Esophagus squamous epithelium (tissue), 5 donors: ENCODE results near the gene TSSK2. TPM values are rescaled to one million over a fixed set of nuclear protein-coding genes. Genes with fewer than 3 reads are reported as not detected.

Source experiments
- DNase-seq: peaks from one replicate; lab custom pipeline; 2025; lab: John Stamatoyannopoulos, UW
- H3K27ac ChIP-seq, 4 donors: fragments of 200-600 bp; sonication (generic); one replicate each; pipeline ENCODE4 v1.5.1; 2016 to 2019; ENCODE audit warnings: mild to moderate bottlenecking in 1 of 4
- H3K27me3 ChIP-seq, 4 donors: fragments of 200-600 bp; sonication (generic); 1 replicate in 3 of 4; 2 replicates in 1 of 4; pipeline versions ENCODE4 v1.5.1 to v1.6.0; 2017 to 2021; ENCODE audit warnings: antibody characterized with exemption in 1 of 4
- H3K36me3 ChIP-seq, 3 donors: fragments of 200-600 bp; sonication (generic); one replicate each; pipeline ENCODE4 v1.5.1; 2016 to 2019
- H3K4me1 ChIP-seq, 3 donors: fragments of 200-600 bp; sonication (generic); one replicate each; pipeline ENCODE4 v1.5.1; 2017 to 2019
- H3K4me3 ChIP-seq, 4 donors: fragments of 200-600 bp; sonication (generic); 1 replicate in 3 of 4; 2 replicates in 1 of 4; pipeline ENCODE4 v1.5.1; 2016 to 2019; ENCODE audit warnings: mild to moderate bottlenecking in 2 of 4, moderate library complexity in 1 of 4
- H3K9me3 ChIP-seq, 3 donors: fragments of 200-600 bp; sonication (generic); one replicate each; pipeline ENCODE4 v1.5.1; 2016 to 2019
- CTCF ChIP-seq, 6 experiments: fragments of 450-650 bp in 4 of 6; fragments of 200-600 bp in 2 of 6; sonication (generic) in 2 of 6; IDR thresholded peaks; one replicate each; pipeline ENCODE4 v1.5.1; 2016 to 2019; ENCODE audit warnings: antibody characterized with exemption in 6 of 6, mild to moderate bottlenecking in 4 of 6, moderate library complexity in 4 of 6
- POLR2A ChIP-seq, 4 donors: fragments of 450-650 bp; IDR thresholded peaks; one replicate each; pipeline ENCODE4 v1.6.1; 2017; ENCODE audit warnings: antibody characterized with exemption in 4 of 4, mild to moderate bottlenecking in 4 of 4, moderate library complexity in 3 of 4
- WGBS, 2 donors: methylation state at CpG; one replicate each; pipeline ENCODE4 v1.1.5; 2018; 5-methylcytosine and 5-hydroxymethylcytosine counted together
- intact Hi-C: fragments of 100-400 bp; cut with DNase I; formaldehyde crosslinking; loops from one replicate; pipeline ENCODE4 v1.15.0; 2022
- total RNA-seq, 4 donors: library from RNA; depleted of rRNA; stranded (reverse); fragments of >200 nt; gene quantifications; one replicate each; pipeline ENCODE4 v1.1.0, GENCODE V29; 2016
- donor health status: DM: yes; HTN: yes; CAD: no.

TSSK2 gene
- total RNA-seq, 4 donors from 2014 or later = 0.18 TPM; not detected in 3

- DNase-seq = no peak
- H3K4me1 ChIP-seq = peaks cover 26 to 62% (median 26%) of the 10 kb centered on the region in 3 donors
- H3K36me3 ChIP-seq = peaks cover 0 to 2% (median 0%) of the 10 kb centered on the region in 3 donors
- no peaks in the 10 kb centered on the region for H3K9me3 ChIP-seq
- H3K4me3 ChIP-seq = no peak overlapping the region
- TF ChIP-seq POLR2A (IDR thresholded peaks at IDR 0.05) (no peak), CTCF (IDR thresholded peaks at IDR 0.05) (no peak)
- no peaks in the 10 kb centered on the region for H3K27me3 ChIP-seq
- intact Hi-C loops = no loop called here
- WGBS, 2 donors = 69 to 84% methylated on average over 8 to 17 of the region's 19 CpGs
- peak overlapping the region in 3 of 4 donors; percentile 40 to 77 (median 66) for H3K27ac ChIP-seq
Measured at GRCh38 chr22:19126309-19127273, 4.5 kb upstream of the TSSK2 start.

- Histone ChIP-seq H3K36me3 (peaks cover 0 to 11% (median 0%) of the 10 kb centered on the region in 3 donors), H3K27me3 (no peaks in the 10 kb centered on the region), H3K4me1 (peaks cover 26 to 62% (median 26%) of the 10 kb centered on the region in 3 donors), H3K4me3 (no peak overlapping the region), H3K27ac (peak overlapping the region in 3 of 4 donors; percentile 40 to 77 (median 66)), H3K9me3 (no peaks in the 10 kb centered on the region)
- DNase-seq = no peak
- 66 to 77% methylated on average over 8 to 14 of the region's 16 CpGs for WGBS, 2 donors
- intact Hi-C loops = no loop called here
- no peak for TF ChIP-seq POLR2A (IDR thresholded peaks at IDR 0.05)
- TF ChIP-seq CTCF (IDR thresholded peaks at IDR 0.05) = peak in 1 of 6 experiments; percentile 35
Measured at GRCh38 chr22:19127329-19128008, 3.6 kb upstream of the TSSK2 start.

GRCh38 chr22:19128009-19128401, 3.1 kb upstream of the TSSK2 start:
- Histone ChIP-seq H3K27me3 (no peaks in the 10 kb centered on the region), H3K4me1 (peaks cover 22 to 56% (median 23%) of the 10 kb centered on the region in 3 donors), H3K36me3 (peaks cover 2 to 17% (median 3%) of the 10 kb centered on the region in 3 donors), H3K27ac (peak overlapping the region in 1 of 4 donors; percentile 64), H3K4me3 (no peak overlapping the region), H3K9me3 (no peaks in the 10 kb centered on the region)
- no peak for DNase-seq
- TF ChIP-seq CTCF (IDR thresholded peaks at IDR 0.05) (no peak), POLR2A (IDR thresholded peaks at IDR 0.05) (no peak)
- intact Hi-C loops = no loop called here
- 62 to 76% methylated on average over 2 to 7 of the region's 7 CpGs for WGBS, 2 donors

GRCh38 chr22:19128946-19129727, 2.0 kb upstream of the TSSK2 start:
- peak overlapping the region; percentile 74 to 89 (median 80) for H3K27ac ChIP-seq
- H3K4me3 ChIP-seq = no peak overlapping the region
- intact Hi-C loops = no loop called here
- H3K9me3 ChIP-seq = no peaks in the 10 kb centered on the region
- 50 to 55% methylated on average over 2 to 7 of the region's 7 CpGs for WGBS, 2 donors
- TF ChIP-seq CTCF (IDR thresholded peaks at IDR 0.05) (no peak), POLR2A (IDR thresholded peaks at IDR 0.05) (no peak)
- no peaks in the 10 kb centered on the region for H3K27me3 ChIP-seq
- peaks cover 19 to 51% (median 22%) of the 10 kb centered on the region in 3 donors for H3K4me1 ChIP-seq
- H3K36me3 ChIP-seq = peaks cover 13 to 28% (median 14%) of the 10 kb centered on the region in 3 donors
- DNase-seq = no peak
